Neural cell (in vitro differentiated cells): Measurements from ENCODE around the gene KLHL11. TPM values are rescaled to one million over a fixed set of nuclear protein-coding genes. Genes with fewer than 3 reads are reported as not detected.

Experiments
- H2AFZ ChIP-seq: fragments of 200-600, 300-800 bp; sonication (generic), shearing (Covaris generic); 2 replicates; pipeline ENCODE4 v1.6.0; 2014; ENCODE audit warnings: low read depth, mild to moderate bottlenecking, antibody characterized with exemption, low read length, moderate library complexity
- H3F3A ChIP-seq: fragments of 200-600 bp; shearing (Covaris generic); 2 replicates; pipeline ENCODE4 v1.6.1; 2016; ENCODE audit warnings: mild to moderate bottlenecking, moderate library complexity, mixed read lengths, antibody characterized with exemption, low read length; ENCODE audit not compliant: insufficient read depth, poor library complexity, severe bottlenecking
- H3K27ac ChIP-seq: fragments of 200-600, 300-800 bp; sonication (generic), shearing (Covaris generic); 2 replicates; pipeline ENCODE4 v1.5.1; 2014; ENCODE audit warnings: mild to moderate bottlenecking, low read length, moderate library complexity
- H3K27me3 ChIP-seq: fragments of 300-800, 200-600 bp; sonication (generic), shearing (Covaris generic); 2 replicates; pipeline ENCODE4 v1.6.0; 2014; ENCODE audit warnings: mild to moderate bottlenecking, low read depth, low read length, moderate library complexity; ENCODE audit not compliant: insufficient read depth
- H3K36me3 ChIP-seq: fragments of 300-800, 200-600 bp; sonication (generic), shearing (Covaris generic); 2 replicates; pipeline ENCODE4 v1.5.1; 2014; ENCODE audit warnings: mild to moderate bottlenecking, antibody characterized with exemption, low read length, moderate library complexity; ENCODE audit not compliant: insufficient read depth
- H3K4me2 ChIP-seq: fragments of 300-800, 200-600 bp; sonication (generic), shearing (Covaris generic); 2 replicates; pipeline ENCODE4 v1.6.0; 2014; ENCODE audit warnings: mild to moderate bottlenecking, low read length
- H3K4me3 ChIP-seq: fragments of 300-800, 200-600 bp; sonication (generic), shearing (Covaris generic); 2 replicates; pipeline ENCODE4 v1.5.1; 2014; ENCODE audit warnings: mild to moderate bottlenecking, low read length, moderate library complexity
- H3K79me2 ChIP-seq: fragments of 200-600 bp; shearing (Covaris generic); replicated peaks from 2 replicates; pipeline ENCODE4 v1.6.0; 2014; ENCODE audit warnings: mild to moderate bottlenecking, low read length, moderate library complexity; ENCODE audit not compliant: insufficient read depth
- H3K9ac ChIP-seq: fragments of 300-800, 200-600 bp; sonication (generic), shearing (Covaris generic); 2 replicates; pipeline ENCODE4 v1.6.1; 2016; ENCODE audit warnings: mild to moderate bottlenecking, low read length, mixed read lengths
- H3K9me2 ChIP-seq: fragments of 200-600 bp; shearing (Covaris generic); 2 replicates; pipeline ENCODE4 v1.6.1; 2016; ENCODE audit warnings: mild to moderate bottlenecking, low read length, mixed read lengths; ENCODE audit not compliant: insufficient read depth
- H3K9me3 ChIP-seq: fragments of 200-600, 300-800 bp; sonication (generic), shearing (Covaris generic); 2 replicates; pipeline ENCODE4 v1.6.1; 2016; ENCODE audit warnings: mild to moderate bottlenecking, mixed run types, low read length, moderate library complexity, mixed read lengths
- H4K20me1 ChIP-seq: fragments of 200-600 bp; shearing (Covaris generic); 2 replicates; pipeline ENCODE4 v1.6.1; 2016; ENCODE audit warnings: mild to moderate bottlenecking, mixed run types; ENCODE audit not compliant: insufficient read depth
- EP300 ChIP-seq: fragments of 450-650 bp; conservative IDR thresholded peaks from 2 replicates; pipeline ENCODE4 v1.6.1; 2014; ENCODE audit warnings: antibody characterized with exemption, mild to moderate bottlenecking, moderate library complexity; ENCODE audit not compliant: poor library complexity, severe bottlenecking
- EZH2 ChIP-seq: fragments of 200-600, 300-800 bp; shearing (Covaris generic), sonication (generic); IDR thresholded peaks from 2 replicates; pipeline ENCODE4 v1.6.1; 2014; ENCODE audit warnings: antibody characterized with exemption, low read length, borderline replicate concordance, mild to moderate bottlenecking; ENCODE audit not compliant: insufficient read depth, poor library complexity, severe bottlenecking
- POLR2AphosphoS5 ChIP-seq: IDR thresholded peaks from 2 replicates; pipeline ENCODE4 v1.6.1; 2012
- RAD21 ChIP-seq: fragments of 450-650 bp; conservative IDR thresholded peaks from 2 replicates; pipeline ENCODE4 v1.6.1; 2014; ENCODE audit warnings: antibody characterized with exemption, mild to moderate bottlenecking, moderate library complexity
- REST ChIP-seq: IDR thresholded peaks from 2 replicates; pipeline ENCODE4 v1.6.1; 2012; ENCODE audit warnings: borderline replicate concordance
- SMC3 ChIP-seq: fragments of 450-650 bp; conservative IDR thresholded peaks from 2 replicates; pipeline ENCODE4 v1.6.1; 2014; ENCODE audit warnings: antibody characterized with exemption, mild to moderate bottlenecking, moderate library complexity; ENCODE audit not compliant: poor library complexity
- TAF1 ChIP-seq: IDR thresholded peaks from 2 replicates; pipeline ENCODE4 v1.6.1; 2012; ENCODE audit warnings: low read depth
- polyA plus RNA-seq: library from polyadenylated mRNA; depleted of rRNA; stranded (reverse); fragments of >200 nt; gene quantifications from 2 replicates; pipeline ENCODE4 v1.2.3, GENCODE V29; 2014
- small RNA-seq, 3 experiments: library from RNA; depleted of rRNA; stranded (forward); fragments of <200 nt; gene quantifications; one replicate each; pipeline ENCODE3, GENCODE V24; 2012

KLHL11 gene
- polyA plus RNA-seq, 1 donor from 2014 or later = 30.3 TPM

- TF ChIP-seq TAF1 = no peak
- no peak for TF ChIP-seq EP300
- TF ChIP-seq RAD21 = no peak
- no peak for TF ChIP-seq POLR2AphosphoS5
- no peak for TF ChIP-seq EZH2
- no peak for TF ChIP-seq SMC3
- TF ChIP-seq REST = no peak
- no peaks in the 10 kb centered on the region for H3K9me2 ChIP-seq
- no peaks in the 10 kb centered on the region for H3K9me3 ChIP-seq
- no peaks in the 10 kb centered on the region for H3K36me3 ChIP-seq
- H2AFZ ChIP-seq = no peak overlapping the region
- no peaks in the 10 kb centered on the region for H3F3A ChIP-seq
- H3K79me2 ChIP-seq = no peaks in the 10 kb centered on the region
- no peaks in the 10 kb centered on the region for H3K27me3 ChIP-seq
- no peak overlapping the region for H3K4me3 ChIP-seq
- no peak overlapping the region for H3K9ac ChIP-seq
- no peak overlapping the region for H3K4me2 ChIP-seq
- no peaks in the 10 kb centered on the region for H4K20me1 ChIP-seq
- no peak overlapping the region for H3K27ac ChIP-seq
These were observed 58.4 kb downstream of the KLHL11 start for GRCh38 chr17:41806685-41807445.

Small RNA genes lying within 50 kb of the gene (small RNA-seq; reads per million reads assigned to genes)
- 0 reads per million in 3 experiments for gene AC125257.2

Other genes with a start within 250 kb of the KLHL11 start
- gene KRT17, start 240.8 kb downstream of the KLHL11 start, polyA plus RNA-seq = 0.78 TPM in 1 of 2 replicates, not detected in the other
- gene EIF1, start 176.5 kb downstream of the KLHL11 start, polyA plus RNA-seq = 257 and 258 TPM in 2 replicates
- not detected in 2 replicates for gene GAST, start 153.1 kb downstream of the KLHL11 start, polyA plus RNA-seq
- gene HAP1, start 130.8 kb downstream of the KLHL11 start, polyA plus RNA-seq = 0.79 and 1.5 TPM in 2 replicates
- gene JUP, start 78.7 kb downstream of the KLHL11 start, polyA plus RNA-seq = 46.1 and 82.2 TPM in 2 replicates
- 17.8 and 20.5 TPM in 2 replicates for gene P3H4, start 53.5 kb downstream of the KLHL11 start, polyA plus RNA-seq
- gene FKBP10, start 52.4 kb downstream of the KLHL11 start, polyA plus RNA-seq = 3.5 and 7.6 TPM in 2 replicates
- gene NT5C3B, start 29.2 kb downstream of the KLHL11 start, polyA plus RNA-seq = 272 and 281 TPM in 2 replicates
- 0.22 TPM in 1 of 2 replicates, not detected in the other for gene KLHL10, start 27.6 kb downstream of the KLHL11 start, polyA plus RNA-seq
- gene ACLY, start 53.5 kb upstream of the KLHL11 start, polyA plus RNA-seq = 136 and 148 TPM in 2 replicates
- 5.2 and 5.7 TPM in 2 replicates for gene ODAD4, start 65.2 kb upstream of the KLHL11 start, polyA plus RNA-seq
- 27.7 and 29.6 TPM in 2 replicates for gene CNP, start 101.4 kb upstream of the KLHL11 start, polyA plus RNA-seq
- gene DNAJC7, start 152.0 kb upstream of the KLHL11 start, polyA plus RNA-seq = 107 and 126 TPM in 2 replicates
- gene NKIRAS2, start 154.7 kb upstream of the KLHL11 start, polyA plus RNA-seq = 60.2 and 69.9 TPM in 2 replicates
- 3.0 and 5.2 TPM in 2 replicates for gene C17orf113, start 185.2 kb upstream of the KLHL11 start, polyA plus RNA-seq
- 0.69 and 2.5 TPM in 2 replicates for gene ZNF385C, start 233.1 kb upstream of the KLHL11 start, polyA plus RNA-seq
- 0.87 and 2.3 TPM in 2 replicates for gene DHX58, start 247.3 kb upstream of the KLHL11 start, polyA plus RNA-seq